ENCODE measurements around the gene NDUFA6.
"Not testable (repeated sequence)": the region's sequence is repeated elsewhere in the genome, so short reads cannot be mapped to it uniquely, and the experiment has no call there.

NDUFA6 gene

GRCh38 chr22:42114721-42115120 is 24.1 kb upstream of the NDUFA6 start:
- DNase-seq = peak in 2 of 51 donors; percentile 4 to 12

- not testable (repeated sequence) for DNase-seq
Observed at GRCh38 chr22:42112793-42113192, 22.2 kb upstream of the NDUFA6 start.

- no peak for DNase-seq
Observed at GRCh38 chr22:42111798-42112197, 21.2 kb upstream of the NDUFA6 start.

- DNase-seq = no peak
Observed at GRCh38 chr22:42108848-42109247, 18.3 kb upstream of the NDUFA6 start.

- not testable (repeated sequence) for DNase-seq
Observed at GRCh38 chr22:42104332-42104860, 13.8 kb upstream of the NDUFA6 start.

- no peak for DNase-seq
Observed at GRCh38 chr22:42101199-42101598, 10.6 kb upstream of the NDUFA6 start.

GRCh38 chr22:42091455-42091782 is 847 bp upstream of the NDUFA6 start:
- no peak for DNase-seq

GRCh38 chr22:42086051-42086450 is 4.5 kb downstream of the NDUFA6 start:
- DNase-seq = no peak

- DNase-seq = no peak
Observed at GRCh38 chr22:42084874-42085273, 5.7 kb downstream of the NDUFA6 start.

GRCh38 chr22:42083119-42083518 is 7.5 kb downstream of the NDUFA6 start:
- DNase-seq = no peak

GRCh38 chr22:42080287-42080686 is 10.3 kb downstream of the NDUFA6 start:
- DNase-seq = peak in 20 of 51 donors; percentile 10 to 66 (median 27)

- peak; percentile 90 to 100 (median 99) for DNase-seq
Observed at GRCh38 chr22:42079319-42080251, 11.0 kb downstream of the NDUFA6 start, which contains the start of gene SMDT1. Gene SMDT1, plus strand, starts transcription at chr22:42079700. Its CDS starts 69 bp downstream, at chr22:42079769.

- peak in 11 of 51 donors; percentile 36 to 77 (median 60) for DNase-seq
Observed at GRCh38 chr22:42078469-42079318, 11.9 kb downstream of the NDUFA6 start.

- DNase-seq = no peak
Observed at GRCh38 chr22:42077486-42078125, 13.0 kb downstream of the NDUFA6 start.

GRCh38 chr22:42076764-42077485 is 13.6 kb downstream of the NDUFA6 start:
- DNase-seq = no peak

- no peak for DNase-seq
Observed at GRCh38 chr22:42074846-42075676, 15.5 kb downstream of the NDUFA6 start.

GRCh38 chr22:42074132-42074811 is 16.3 kb downstream of the NDUFA6 start, which contains the start of gene PHETA2:
Gene PHETA2, plus strand, starts transcription at chr22:42074248. Its CDS starts 3,046 bp downstream, at chr22:42077294.
- peak in 9 of 51 donors; percentile 6 to 20 (median 13) for DNase-seq

GRCh38 chr22:42073621-42074041 is 16.9 kb downstream of the NDUFA6 start:
- DNase-seq = no peak
